GM23338 (cell line): ENCODE measurements around the gene ZNF592. TPM values are rescaled to one million over a fixed set of nuclear protein-coding genes. Genes with fewer than 3 reads are reported as not detected.

Experiments used
- ATAC-seq: fragments of 200-7000 bp; cut with Tn5 transposase; 3 replicates; pipeline ENCODE4 v1.9.1; 2020
- DNase-seq: peaks from one replicate; pipeline ENCODE4 v3.0.0-alpha.2; 2015; ENCODE audit warnings: low spot score
- H2AFZ ChIP-seq: fragments of 200-600 bp; sonication (generic); 2 replicates; pipeline ENCODE4 v1.8.0; 2016; ENCODE audit warnings: antibody characterized with exemption, mild to moderate bottlenecking, moderate library complexity
- H3F3A ChIP-seq: fragments of 200-600 bp; sonication (generic); replicated peaks from 2 replicates; pipeline ENCODE4 v1.8.0; 2017; ENCODE audit warnings: antibody characterized with exemption, mixed run types, low read depth
- H3K27ac ChIP-seq: fragments of 200-600 bp; sonication (generic); 2 replicates; pipeline ENCODE4 v1.6.1; 2016; ENCODE audit warnings: low read depth
- H3K27me3 ChIP-seq: fragments of 200-600 bp; sonication (generic); 2 replicates; pipeline ENCODE4 v1.8.0; 2016; ENCODE audit warnings: mild to moderate bottlenecking, mixed run types, moderate library complexity; ENCODE audit not compliant: insufficient read depth
- H3K36me3 ChIP-seq: fragments of 200-600 bp; sonication (generic); 2 replicates; pipeline ENCODE4 v1.8.0; 2016; ENCODE audit warnings: mild to moderate bottlenecking; ENCODE audit not compliant: insufficient read depth
- H3K4me1 ChIP-seq: fragments of 200-600 bp; sonication (generic); 2 replicates; pipeline ENCODE4 v1.8.0; 2016; ENCODE audit warnings: mild to moderate bottlenecking, moderate library complexity; ENCODE audit not compliant: insufficient read depth
- H3K4me2 ChIP-seq: fragments of 200-600 bp; sonication (generic); 2 replicates; pipeline ENCODE4 v1.7.1; 2017; ENCODE audit warnings: mixed run types
- H3K4me3 ChIP-seq: fragments of 200-600 bp; sonication (generic); 2 replicates; pipeline ENCODE4 v1.6.1; 2016; ENCODE audit warnings: mixed run types
- H3K79me2 ChIP-seq: fragments of 200-600 bp; sonication (generic); replicated peaks from 2 replicates; pipeline ENCODE4 v1.8.0; 2017; ENCODE audit warnings: mild to moderate bottlenecking; ENCODE audit not compliant: insufficient read depth
- H3K9me2 ChIP-seq: fragments of 200-600 bp; sonication (generic); 2 replicates; pipeline ENCODE4 v1.8.0; 2017; ENCODE audit not compliant: insufficient read depth
- H4K20me1 ChIP-seq: fragments of 200-600 bp; sonication (generic); replicated peaks from 2 replicates; pipeline ENCODE4 v1.8.0; 2017; ENCODE audit warnings: mild to moderate bottlenecking; ENCODE audit not compliant: insufficient read depth
- H3K27ac Mint-ChIP-seq: 2 replicates; pipeline ENCODE4 v1.8.0; 2020; ENCODE audit warnings: inconsistent platforms, mild to moderate bottlenecking, moderate library complexity, mixed read lengths
- H3K27me3 Mint-ChIP-seq: 3 replicates; pipeline ENCODE4 v1.8.0; 2022; ENCODE audit warnings: low read depth, mild to moderate bottlenecking, moderate library complexity, mixed read lengths, inconsistent platforms; ENCODE audit not compliant: insufficient read depth, poor library complexity
- H3K36me3 Mint-ChIP-seq: 3 replicates; pipeline ENCODE4 v1.8.0; 2021; ENCODE audit warnings: low read depth, mild to moderate bottlenecking, inconsistent platforms, moderate library complexity, mixed read lengths
- H3K4me1 Mint-ChIP-seq: 3 replicates; pipeline ENCODE4 v1.8.0; 2020; ENCODE audit warnings: mild to moderate bottlenecking, inconsistent platforms, mixed read lengths
- H3K4me3 Mint-ChIP-seq: 3 replicates; pipeline ENCODE4 v1.8.0; 2021; ENCODE audit warnings: moderate library complexity, mild to moderate bottlenecking, inconsistent platforms, mixed read lengths
- H3K9me3 Mint-ChIP-seq: 3 replicates; pipeline ENCODE4 v1.8.0; 2020; ENCODE audit warnings: moderate library complexity, mild to moderate bottlenecking, inconsistent platforms, mixed read lengths
- EZH2phosphoT487 ChIP-seq: fragments of 200-600 bp; sonication (generic); IDR thresholded peaks from one replicate; pipeline ENCODE4 v1.8.1; 2018; ENCODE audit warnings: antibody characterized with exemption; ENCODE audit not compliant: unreplicated experiment
- JUNB ChIP-seq: IDR thresholded peaks from one replicate; pipeline ENCODE4 v1.6.1; 2016; ENCODE audit warnings: antibody characterized with exemption; ENCODE audit not compliant: unreplicated experiment
- REST ChIP-seq: IDR thresholded peaks from one replicate; pipeline ENCODE4 v1.6.1; 2018; ENCODE audit warnings: antibody characterized with exemption; ENCODE audit not compliant: unreplicated experiment
- STAT1 ChIP-seq: IDR thresholded peaks from one replicate; pipeline ENCODE4 v1.6.1; 2016; ENCODE audit warnings: antibody characterized with exemption; ENCODE audit not compliant: unreplicated experiment
- ZNF114 ChIP-seq: fragments of 250-450 bp; sonication (Bioruptor Pico); IDR thresholded peaks from 2 replicates; pipeline ENCODE4 v1.5.0; 2020; ENCODE audit warnings: mild to moderate bottlenecking, moderate library complexity
- ZNF462 ChIP-seq: fragments of 250-450 bp; sonication (Bioruptor Pico); IDR thresholded peaks from 2 replicates; pipeline ENCODE4 v1.5.0; 2020; ENCODE audit warnings: mild to moderate bottlenecking, moderate library complexity
- polyA plus RNA-seq: library from polyadenylated mRNA; unstranded; fragments of >200 nt; fragmentation: Nextera tagmentation; extraction: Ambion mirVana; gene quantifications from 2 replicates; pipeline ENCODE4 v1.2.1, GENCODE V29; 2016
- total RNA-seq: library from RNA; depleted of rRNA; stranded (reverse); fragments of >200 nt; shearing (Covaris generic); gene quantifications from 2 replicates; pipeline ENCODE4 v1.2.3, GENCODE V29; 2014

Gene ZNF592
- total and polyA plus RNA-seq, 2 experiments from 2014 or later, result 4.4 to 21.4 TPM

DNA sequence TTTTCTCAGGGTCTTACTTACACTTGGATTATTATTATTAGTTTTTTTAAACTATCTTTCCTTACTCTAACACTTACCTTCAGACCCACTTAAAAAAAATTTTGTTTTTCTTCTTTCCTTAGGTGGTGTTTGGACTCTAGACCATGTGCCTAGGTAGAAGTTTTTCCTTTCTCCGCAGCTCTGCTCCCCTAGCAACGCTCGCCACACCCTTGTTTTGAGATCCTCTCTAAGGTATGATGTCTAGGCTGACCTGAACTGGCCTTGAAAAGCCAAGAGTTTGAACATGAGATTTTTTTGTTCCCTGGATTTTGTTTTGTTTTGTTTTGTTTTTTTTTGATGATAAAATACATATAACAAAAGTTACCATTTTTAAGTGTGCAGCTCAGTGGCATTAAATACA is 16.2 kb downstream of the ZNF592 start:
- H3K79me2 ChIP-seq, result peaks cover 84% of the 10 kb centered on the region
- no peak overlapping the region for H3K4me2 ChIP-seq
- no peak overlapping the region for H2AFZ ChIP-seq
- 0 out of 2 replicates have a peak, but pooled peaks cover 4% of the 10 kb centered on the region for H3F3A ChIP-seq
- no peak for ATAC-seq
- Mint-ChIP-seq H3K27ac (no peak overlapping the region), H3K4me3 (no peak overlapping the region), H3K27me3 (no peaks in the 10 kb centered on the region), H3K4me1 (0 out of 3 replicates have a peak, but pooled peaks cover 4% of the 10 kb centered on the region), H3K36me3 (peaks cover 24% of the 10 kb centered on the region), H3K9me3 (no peaks in the 10 kb centered on the region)
- H3K36me3 ChIP-seq, result no peaks in the 10 kb centered on the region
- no peaks in the 10 kb centered on the region for H3K9me2 ChIP-seq
- H4K20me1 ChIP-seq, result peaks cover 12% of the 10 kb centered on the region
- no peaks in the 10 kb centered on the region; the same call in 1 of the 2 replicates for H3K4me1 ChIP-seq
- no peak for DNase-seq
- H3K27me3 ChIP-seq, result no peaks in the 10 kb centered on the region
- H3K27ac ChIP-seq, result no peak overlapping the region
- TF ChIP-seq STAT1, result no peak
- no peak for TF ChIP-seq ZNF462
- TF ChIP-seq ZNF114 (CRISPR knock-in tag), result no peak
- no peak for TF ChIP-seq JUNB
- TF ChIP-seq EZH2phosphoT487, result no peak
- TF ChIP-seq REST, result no peak
- no peak overlapping the region for H3K4me3 ChIP-seq
